Measurements from ENCODE around the gene PRRG1.
"Not testable (repeated sequence)": the region's sequence is repeated elsewhere in the genome, so short reads cannot be mapped to it uniquely, and the experiment has no call there.

The PRRG1 gene

DNA sequence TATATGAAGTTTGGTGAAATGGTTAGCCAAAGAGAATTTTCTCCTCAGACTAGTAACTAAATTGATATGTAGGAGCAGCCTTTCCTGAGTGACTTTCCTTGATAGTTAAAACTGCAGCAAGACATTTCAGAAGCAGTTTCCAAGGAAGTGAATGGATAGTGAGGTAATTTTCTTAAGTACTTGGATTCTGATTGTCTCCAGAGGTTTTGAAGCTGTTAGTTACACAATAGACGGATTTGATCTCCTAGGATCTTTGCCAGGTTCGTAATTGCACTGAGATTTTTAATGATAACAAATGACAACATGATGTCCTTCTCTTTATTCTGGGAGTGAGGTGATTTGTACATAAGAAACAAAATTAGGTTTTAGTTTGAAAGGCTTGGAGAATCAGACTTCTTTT lies 29.2 kb downstream of the PRRG1 start:
- DNase-seq (ENCODE audit: low read depth in 2 of 2) = no peak

GRCh38 chrX:37378830-37379229 lies 29.7 kb downstream of the PRRG1 start:
- DNase-seq (ENCODE audit: low read depth in 2 of 2) = no peak

DNA sequence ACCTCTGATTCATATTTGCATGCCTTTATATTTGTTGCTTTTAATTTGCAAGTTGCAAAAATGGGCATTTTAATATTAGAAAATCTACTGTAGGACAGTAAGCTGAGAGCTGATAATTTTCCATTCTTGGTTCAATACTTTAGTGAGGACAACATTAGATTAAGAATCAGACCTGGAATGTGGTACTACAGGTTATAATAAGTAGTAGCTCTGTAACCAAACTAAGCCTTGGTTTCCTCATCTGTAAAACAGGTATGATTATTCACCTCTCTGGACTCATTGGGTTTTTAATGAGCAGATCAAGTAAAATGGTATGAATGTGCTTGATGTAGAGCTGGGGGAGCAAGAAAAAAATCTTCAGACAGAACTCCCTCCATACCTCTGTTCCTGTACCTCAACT lies 31.1 kb downstream of the PRRG1 start:
- DNase-seq (ENCODE audit: low read depth in 2 of 2) = no peak

GRCh38 chrX:37380924-37381323 lies 31.8 kb downstream of the PRRG1 start:
- no peak for DNase-seq (ENCODE audit: low read depth in 2 of 2)

- no peak for DNase-seq (ENCODE audit: low read depth in 2 of 2)
These were observed 34.1 kb downstream of the PRRG1 start for GRCh38 chrX:37383313-37383712.

DNA sequence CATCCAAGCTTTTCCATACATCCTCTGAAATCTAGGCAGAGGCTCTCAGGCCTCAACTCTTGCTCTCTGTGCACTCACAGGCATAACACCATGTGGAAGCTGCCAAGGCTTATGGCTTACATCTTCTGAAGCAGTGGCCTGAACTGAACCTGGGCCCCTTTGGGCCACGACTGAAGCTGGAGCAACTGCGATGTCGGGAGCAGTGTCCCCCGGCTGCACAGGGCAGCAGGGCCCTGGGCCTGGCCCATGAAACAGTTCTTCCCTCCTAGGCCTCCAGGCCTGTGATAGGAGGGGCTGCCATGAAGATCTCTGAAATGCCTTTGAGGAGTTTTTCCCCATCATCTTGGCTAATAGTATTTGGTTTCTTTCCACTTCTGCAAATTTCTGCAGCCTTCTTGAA lies 39.2 kb downstream of the PRRG1 start:
- DNase-seq (ENCODE audit: low read depth in 2 of 2) = no peak

GRCh38 chrX:37405956-37406355 lies 56.8 kb downstream of the PRRG1 start:
- DNase-seq (ENCODE audit: low read depth in 2 of 2) = peak; percentile 16 to 26

- no peak for DNase-seq (ENCODE audit: low read depth in 2 of 2)
These were observed 58.6 kb downstream of the PRRG1 start for GRCh38 chrX:37407736-37408135.

GRCh38 chrX:37409278-37409677 lies 60.1 kb downstream of the PRRG1 start:
- DNase-seq (ENCODE audit: low read depth in 2 of 2) = no peak

GRCh38 chrX:37420185-37420584 lies 71.0 kb downstream of the PRRG1 start:
- no peak for DNase-seq (ENCODE audit: low read depth in 2 of 2)

DNA sequence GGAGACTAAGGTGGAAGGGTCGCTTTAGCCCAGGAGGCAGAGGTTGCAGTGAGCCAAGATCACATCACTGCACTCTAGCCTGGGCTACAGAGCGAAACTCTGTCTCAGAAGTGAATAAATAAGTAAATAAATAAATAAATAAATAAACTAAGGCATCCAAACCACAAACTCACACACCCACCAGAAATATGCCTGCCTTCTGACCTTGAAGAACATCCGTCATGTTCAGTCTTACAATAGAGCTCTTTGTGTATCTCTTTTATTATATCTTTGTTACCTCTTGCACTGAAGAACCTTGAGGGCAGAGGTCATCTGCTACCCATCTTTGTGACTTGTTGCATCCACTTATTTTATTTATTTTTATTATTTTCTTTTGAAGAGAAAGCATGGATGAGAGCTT lies 71.6 kb downstream of the PRRG1 start:
- DNase-seq (ENCODE audit: low read depth in 2 of 2) = no peak

- peak; percentile 51 to 62 for DNase-seq (ENCODE audit: low read depth in 2 of 2)
These were observed 74.9 kb downstream of the PRRG1 start for GRCh38 chrX:37424000-37424429.

DNA sequence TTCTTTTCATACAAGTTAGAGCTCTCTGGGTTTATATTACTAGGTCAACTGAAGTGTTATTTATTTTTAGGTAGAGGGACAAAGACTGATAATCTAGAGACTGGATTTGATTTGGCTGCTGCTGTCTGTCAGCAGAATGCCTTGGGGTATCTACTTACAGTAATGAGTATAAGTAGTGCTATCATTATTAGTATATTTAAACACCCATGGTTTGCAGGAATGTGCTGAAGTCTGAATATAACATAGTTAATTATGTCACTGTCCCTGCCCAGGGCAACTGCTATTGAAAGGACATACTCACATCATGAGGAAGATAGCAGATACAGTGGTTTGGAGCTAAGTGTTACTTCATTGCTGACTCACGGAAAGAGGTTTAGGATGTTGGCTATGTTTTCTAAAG lies 76.2 kb downstream of the PRRG1 start:
- DNase-seq (ENCODE audit: low read depth in 2 of 2) = no peak

DNA sequence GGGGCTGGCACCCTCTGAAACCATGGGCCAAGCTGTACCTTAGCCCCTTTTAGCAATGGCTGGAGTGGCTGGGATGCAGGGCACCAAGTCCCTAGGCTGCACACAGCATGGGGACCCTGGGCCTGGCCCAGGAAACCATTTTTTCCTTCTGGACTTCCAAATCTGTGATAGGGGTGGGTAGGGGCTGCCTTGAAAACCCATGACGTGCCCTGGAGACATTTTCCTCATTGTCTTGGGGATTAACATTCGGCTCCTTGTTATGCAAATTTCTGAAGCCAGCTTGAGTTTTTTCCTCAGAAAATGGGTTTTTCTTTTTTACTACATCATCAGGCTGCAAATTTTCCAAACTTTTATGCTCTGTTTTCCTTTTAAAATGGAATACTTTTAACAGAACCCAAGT lies 79.8 kb downstream of the PRRG1 start:
- not testable (repeated sequence) for DNase-seq (ENCODE audit: low read depth in 2 of 2)

DNA sequence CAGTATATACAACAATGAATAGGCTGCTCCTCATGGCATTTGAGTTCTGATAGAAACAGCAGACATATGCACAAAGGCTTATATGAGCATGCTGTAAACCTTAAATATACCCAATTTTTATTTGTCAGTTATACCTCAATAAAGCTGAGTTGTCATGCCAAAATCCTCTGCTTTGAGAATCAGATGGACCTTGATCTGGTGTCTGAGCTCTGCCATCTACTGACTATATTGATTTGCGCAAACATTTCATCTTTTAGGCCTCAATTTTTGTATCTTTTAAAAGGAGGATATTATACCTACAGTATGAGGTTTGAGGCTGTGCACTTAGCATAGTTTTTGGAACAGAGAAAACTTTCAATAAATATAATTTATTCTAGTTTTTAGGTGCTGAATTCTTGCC lies 85.2 kb downstream of the PRRG1 start:
- no peak for DNase-seq (ENCODE audit: low read depth in 2 of 2)

- DNase-seq (ENCODE audit: low read depth in 2 of 2) = no peak
These were observed 88.0 kb downstream of the PRRG1 start for GRCh38 chrX:37437160-37437559.

- no peak for DNase-seq (ENCODE audit: low read depth in 2 of 2)
These were observed 92.2 kb downstream of the PRRG1 start for GRCh38 chrX:37441377-37441776.

DNA sequence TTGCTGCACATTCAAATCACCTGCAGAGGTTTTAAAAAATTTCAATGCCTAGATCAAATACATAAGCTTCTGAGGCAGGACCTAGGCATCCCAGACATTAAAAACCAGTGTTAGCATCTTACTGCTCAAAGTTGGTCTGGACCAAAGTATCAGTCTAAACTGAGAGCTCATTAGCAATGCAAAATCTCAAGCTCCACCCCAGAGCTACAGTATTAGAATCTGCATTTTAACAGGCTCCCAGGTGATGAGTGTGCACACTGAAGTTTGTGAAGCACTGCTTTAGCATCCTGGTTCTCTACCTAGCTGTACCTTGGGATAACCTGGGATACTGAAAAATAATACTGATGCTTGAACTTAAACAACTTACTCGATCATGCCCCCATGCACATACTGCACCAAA lies 96.0 kb downstream of the PRRG1 start:
- DNase-seq (ENCODE audit: low read depth in 2 of 2) = no peak

- no peak for DNase-seq (ENCODE audit: low read depth in 2 of 2)
These were observed 104.7 kb downstream of the PRRG1 start for GRCh38 chrX:37453821-37454220.

- DNase-seq (ENCODE audit: low read depth in 2 of 2) = peak; percentile 8 to 9
These were observed 105.5 kb downstream of the PRRG1 start for GRCh38 chrX:37454537-37455285.

GRCh38 chrX:37455381-37455780 lies 106.2 kb downstream of the PRRG1 start:
- no peak for DNase-seq (ENCODE audit: low read depth in 2 of 2)

- DNase-seq (ENCODE audit: low read depth in 2 of 2) = not testable (repeated sequence)
These were observed 111.1 kb downstream of the PRRG1 start for GRCh38 chrX:37460285-37460684.

DNA sequence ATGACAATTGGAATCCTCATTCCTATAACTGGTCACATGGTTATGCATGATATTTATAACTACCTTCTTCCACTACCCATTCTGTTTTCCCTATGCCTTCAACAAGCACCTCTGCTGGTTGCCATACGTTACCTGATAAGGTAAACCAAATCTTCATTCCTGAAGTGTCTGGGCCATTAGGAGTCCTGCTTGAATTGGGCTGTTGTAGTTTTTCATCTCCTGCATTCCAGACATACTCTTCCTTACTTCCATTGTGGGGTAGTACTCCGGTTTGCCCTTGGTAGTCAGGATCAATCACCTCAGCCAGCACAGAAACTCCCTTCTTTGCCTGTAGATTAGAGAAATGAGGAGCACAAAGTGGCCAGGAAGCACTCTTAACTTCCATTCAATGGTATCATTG lies 113.2 kb downstream of the PRRG1 start:
- no peak for DNase-seq (ENCODE audit: low read depth in 2 of 2)

DNA sequence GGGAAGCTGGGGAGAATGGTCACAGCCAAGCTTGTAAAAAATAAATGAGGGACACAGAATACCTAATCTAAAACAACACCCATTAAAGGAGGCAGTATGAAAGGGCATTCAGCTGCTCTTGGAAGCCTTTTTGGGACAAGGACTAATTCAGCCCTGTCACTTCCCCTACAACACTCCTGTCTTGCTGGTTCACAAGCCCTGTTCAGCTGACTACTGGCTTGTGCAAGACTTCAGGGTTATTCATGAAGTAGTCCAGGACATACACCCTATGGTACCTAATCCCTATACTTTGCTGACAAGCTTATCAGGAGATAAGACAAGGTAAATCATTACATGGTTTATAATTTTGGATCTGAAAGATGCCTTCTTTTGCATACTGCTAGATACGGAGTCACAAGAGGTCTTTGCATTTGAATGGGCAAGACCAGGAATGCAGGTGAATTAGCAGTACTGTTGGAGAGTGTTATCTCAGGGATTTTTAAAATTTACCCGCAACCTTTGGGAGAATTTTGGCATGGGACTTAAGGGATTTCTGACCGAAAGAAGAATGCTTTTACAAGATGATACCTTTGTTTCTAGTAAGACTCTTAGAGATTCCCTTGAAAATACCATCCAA lies 119.1 kb downstream of the PRRG1 start:
- no peak for DNase-seq (ENCODE audit: low read depth in 2 of 2)

Measured in fibroblast of skin of left quadriceps (primary cell).